Measurements from ENCODE around the gene SSBP1.

The SSBP1 gene

GRCh38 chr7:141714571-141714970 lies 23.6 kb upstream of the SSBP1 start:
- Histone ChIP-seq H3K79me2 (ENCODE audit: insufficient read depth, low read length) (no peaks in the 10 kb centered on the region), H3K4me2 (ENCODE audit: low read depth, low read length, poor library complexity, severe bottlenecking) (no peak overlapping the region), H3K4me1 (ENCODE audit: insufficient read depth, low read length, poor library complexity, severe bottlenecking) (no peaks in the 10 kb centered on the region), H2AFZ (ENCODE audit: low read length) (no peak overlapping the region), H4K20me1 (ENCODE audit: insufficient read depth, low read length, poor library complexity, severe bottlenecking) (no peaks in the 10 kb centered on the region), H3K9me2 (replicated peaks; ENCODE audit: low read depth, low read length) (no peaks in the 10 kb centered on the region), H3K27me3 (ENCODE audit: insufficient read depth, low read length, poor library complexity, severe bottlenecking) (no peaks in the 10 kb centered on the region), H3F3A (ENCODE audit: low read depth) (no peaks in the 10 kb centered on the region), H3K4me3 (ENCODE audit: low read length, poor library complexity, severe bottlenecking) (no peak overlapping the region), H3K36me3 (ENCODE audit: insufficient read depth, low read length) (no peaks in the 10 kb centered on the region), H3K9ac (ENCODE audit: low read depth, low read length, poor library complexity, severe bottlenecking) (no peak overlapping the region), H3K9me3 (ENCODE audit: insufficient read depth, low read depth, low read length) (no peaks in the 10 kb centered on the region)
- TF ChIP-seq EZH2phosphoT487 (IDR thresholded peaks at IDR 0.05; ENCODE audit: borderline replicate concordance): no peak
- TF ChIP-seq CTCF (conservative IDR thresholded peaks at IDR 0.05; ENCODE audit: low read length): no peak

GRCh38 chr7:141715018-141715417 lies 23.1 kb upstream of the SSBP1 start:
- no peaks in the 10 kb centered on the region for H3K27me3 ChIP-seq (ENCODE audit: insufficient read depth, low read length, poor library complexity, severe bottlenecking)
- no peaks in the 10 kb centered on the region for H3K79me2 ChIP-seq (ENCODE audit: insufficient read depth, low read length)
- no peak overlapping the region for H3K4me2 ChIP-seq (ENCODE audit: low read depth, low read length, poor library complexity, severe bottlenecking)
- no peaks in the 10 kb centered on the region for H4K20me1 ChIP-seq (ENCODE audit: insufficient read depth, low read length, poor library complexity, severe bottlenecking)
- H3K4me1 ChIP-seq (ENCODE audit: insufficient read depth, low read length, poor library complexity, severe bottlenecking): no peaks in the 10 kb centered on the region
- H3K36me3 ChIP-seq (ENCODE audit: insufficient read depth, low read length): no peaks in the 10 kb centered on the region
- no peak overlapping the region for H3K9ac ChIP-seq (ENCODE audit: low read depth, low read length, poor library complexity, severe bottlenecking)
- TF ChIP-seq EZH2phosphoT487 (IDR thresholded peaks at IDR 0.05; ENCODE audit: borderline replicate concordance) (no peak), CTCF (conservative IDR thresholded peaks at IDR 0.05; ENCODE audit: low read length) (no peak)
- H3F3A ChIP-seq (ENCODE audit: low read depth): no peaks in the 10 kb centered on the region
- no peaks in the 10 kb centered on the region for H3K9me2 ChIP-seq (replicated peaks; ENCODE audit: low read depth, low read length)
- no peaks in the 10 kb centered on the region for H3K9me3 ChIP-seq (ENCODE audit: insufficient read depth, low read depth, low read length)
- H2AFZ ChIP-seq (ENCODE audit: low read length): no peak overlapping the region
- H3K4me3 ChIP-seq (ENCODE audit: low read length, poor library complexity, severe bottlenecking): no peak overlapping the region

- Histone ChIP-seq H4K20me1 (ENCODE audit: insufficient read depth, low read length, poor library complexity, severe bottlenecking) (no peaks in the 10 kb centered on the region), H3K4me2 (ENCODE audit: low read depth, low read length, poor library complexity, severe bottlenecking) (no peak overlapping the region)
Measured at GRCh38 chr7:141715794-141716689, 22.1 kb upstream of the SSBP1 start.

More at GRCh38 chr7:141715794-141716689, 22.1 kb upstream of the SSBP1 start:
- H3K79me2 ChIP-seq (ENCODE audit: insufficient read depth, low read length): no peaks in the 10 kb centered on the region
- H3K36me3 ChIP-seq (ENCODE audit: insufficient read depth, low read length): no peaks in the 10 kb centered on the region
- no peaks in the 10 kb centered on the region for H3K4me1 ChIP-seq (ENCODE audit: insufficient read depth, low read length, poor library complexity, severe bottlenecking)
- no peak overlapping the region for H3K9ac ChIP-seq (ENCODE audit: low read depth, low read length, poor library complexity, severe bottlenecking)
- TF ChIP-seq EZH2phosphoT487 (IDR thresholded peaks at IDR 0.05; ENCODE audit: borderline replicate concordance): no peak
- no peak for TF ChIP-seq CTCF (conservative IDR thresholded peaks at IDR 0.05; ENCODE audit: low read length)
- H3K9me3 ChIP-seq (ENCODE audit: insufficient read depth, low read depth, low read length): no peaks in the 10 kb centered on the region
- H3F3A ChIP-seq (ENCODE audit: low read depth): no peaks in the 10 kb centered on the region
- H2AFZ ChIP-seq (ENCODE audit: low read length): no peak overlapping the region
- no peaks in the 10 kb centered on the region for H3K9me2 ChIP-seq (replicated peaks; ENCODE audit: low read depth, low read length)
- H3K27me3 ChIP-seq (ENCODE audit: insufficient read depth, low read length, poor library complexity, severe bottlenecking): no peaks in the 10 kb centered on the region
- H3K4me3 ChIP-seq (ENCODE audit: low read length, poor library complexity, severe bottlenecking): no peak overlapping the region
